Measurements from ENCODE around the gene PLEKHG7. TPM values are rescaled to one million over a fixed set of nuclear protein-coding genes. Genes with fewer than 3 reads are reported as not detected.

The PLEKHG7 gene
- total RNA-seq, 4 donors from 2014 or later, result not detected

DNA sequence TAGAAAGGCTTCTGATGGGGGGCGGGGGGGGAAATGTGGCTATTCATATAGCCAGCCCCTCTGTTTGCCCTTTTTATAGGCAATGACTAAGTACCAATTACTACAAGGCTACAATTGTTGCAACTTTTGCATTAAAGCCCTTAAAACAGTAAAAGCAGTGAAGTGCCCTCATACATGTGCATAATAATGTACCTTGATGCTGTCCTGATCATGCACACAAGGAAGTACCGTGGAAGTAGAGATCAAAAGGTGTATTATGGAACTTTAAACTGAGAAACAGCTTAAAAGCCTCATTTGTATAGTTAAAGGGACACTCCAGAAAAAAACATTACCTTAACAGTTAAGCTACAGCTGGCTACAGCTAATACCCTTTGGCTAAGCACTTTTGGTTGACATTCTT, 111.8 kb downstream of the PLEKHG7 start:
- Histone ChIP-seq H3K9me3 (no peaks in the 10 kb centered on the region), H3K27ac (no peak overlapping the region), H3K27me3 (no peaks in the 10 kb centered on the region), H3K4me3 (no peak overlapping the region), H3K36me3 (peaks cover 0 to 53% of the 10 kb centered on the region in 2 donors), H3K4me1 (no peaks in the 10 kb centered on the region)
- WGBS, 2 donors (ENCODE audit: low coverage in 1 of 2), result 62 to 92% methylated on average over 2 of the region's 2 CpGs
- ATAC-seq, result no peak
- TF ChIP-seq, protein P1, sequence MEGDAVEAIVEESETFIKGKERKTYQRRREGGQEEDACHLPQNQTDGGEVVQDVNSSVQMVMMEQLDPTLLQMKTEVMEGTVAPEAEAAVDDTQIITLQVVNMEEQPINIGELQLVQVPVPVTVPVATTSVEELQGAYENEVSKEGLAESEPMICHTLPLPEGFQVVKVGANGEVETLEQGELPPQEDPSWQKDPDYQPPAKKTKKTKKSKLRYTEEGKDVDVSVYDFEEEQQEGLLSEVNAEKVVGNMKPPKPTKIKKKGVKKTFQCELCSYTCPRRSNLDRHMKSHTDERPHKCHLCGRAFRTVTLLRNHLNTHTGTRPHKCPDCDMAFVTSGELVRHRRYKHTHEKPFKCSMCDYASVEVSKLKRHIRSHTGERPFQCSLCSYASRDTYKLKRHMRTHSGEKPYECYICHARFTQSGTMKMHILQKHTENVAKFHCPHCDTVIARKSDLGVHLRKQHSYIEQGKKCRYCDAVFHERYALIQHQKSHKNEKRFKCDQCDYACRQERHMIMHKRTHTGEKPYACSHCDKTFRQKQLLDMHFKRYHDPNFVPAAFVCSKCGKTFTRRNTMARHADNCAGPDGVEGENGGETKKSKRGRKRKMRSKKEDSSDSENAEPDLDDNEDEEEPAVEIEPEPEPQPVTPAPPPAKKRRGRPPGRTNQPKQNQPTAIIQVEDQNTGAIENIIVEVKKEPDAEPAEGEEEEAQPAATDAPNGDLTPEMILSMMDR (IDR thresholded peaks at IDR 0.05), result no peak
- no peak for TF ChIP-seq EP300 (IDR thresholded peaks at IDR 0.05)
- TF ChIP-seq POLR2AphosphoS5 (IDR thresholded peaks at IDR 0.05), result no peak
- no peak for TF ChIP-seq POLR2A (IDR thresholded peaks at IDR 0.05)

GRCh38 chr12:92821142-92821541, 118.4 kb downstream of the PLEKHG7 start:
- ATAC-seq, result no peak
- 72 to 87% methylated on average over 3 of the region's 3 CpGs for WGBS, 2 donors (ENCODE audit: low coverage in 1 of 2)

More at GRCh38 chr12:92821142-92821541, 118.4 kb downstream of the PLEKHG7 start:
- no peaks in the 10 kb centered on the region for H3K9me3 ChIP-seq
- no peaks in the 10 kb centered on the region for H3K27me3 ChIP-seq
- H3K36me3 ChIP-seq, result peaks cover 0 to 42% of the 10 kb centered on the region in 2 donors
- no peak for TF ChIP-seq POLR2A (IDR thresholded peaks at IDR 0.05)
- TF ChIP-seq, protein P1 (IDR thresholded peaks at IDR 0.05), result no peak
- no peak for TF ChIP-seq EP300 (IDR thresholded peaks at IDR 0.05)
- TF ChIP-seq POLR2AphosphoS5 (IDR thresholded peaks at IDR 0.05), result no peak
- H3K27ac ChIP-seq, result no peak overlapping the region
- no peaks in the 10 kb centered on the region for H3K4me1 ChIP-seq
- no peak overlapping the region for H3K4me3 ChIP-seq

Other genes with a start within 250 kb of the PLEKHG7 start
- 10 to 100 TPM; 25.0 to 37.1 (median 30.4) TPM for gene EEA1, start 226.3 kb downstream of the PLEKHG7 start, total RNA-seq